ENCODE results near the gene DDI1.

DDI1 gene

GRCh38 chr11:104075706-104076105 lies 39.3 kb downstream of the DDI1 start:
- no peak for DNase-seq (ENCODE audit: low read depth in 1 of 2, low spot score in 1 of 2)

- no peak for DNase-seq (ENCODE audit: low read depth in 1 of 2, low spot score in 1 of 2)
These were observed 40.0 kb downstream of the DDI1 start for GRCh38 chr11:104076455-104076854.

GRCh38 chr11:104078245-104078644 lies 41.8 kb downstream of the DDI1 start:
- DNase-seq (ENCODE audit: low read depth in 1 of 2, low spot score in 1 of 2), result no peak

- DNase-seq (ENCODE audit: low read depth in 1 of 2, low spot score in 1 of 2), result no peak
These were observed 42.6 kb downstream of the DDI1 start for GRCh38 chr11:104078995-104079394.

- DNase-seq (ENCODE audit: low read depth in 1 of 2, low spot score in 1 of 2), result no peak
These were observed 50.2 kb downstream of the DDI1 start for GRCh38 chr11:104086621-104087020.
